Measurements from ENCODE around the gene TRAPPC1.

Gene TRAPPC1

GRCh38 chr17:7887482-7888183 lies 44.1 kb downstream of the TRAPPC1 start:
- peak; percentile 90 for DNase-seq (ENCODE audit: extremely low read depth, low read depth)
- TF ChIP-seq CTCF (IDR thresholded peaks at IDR 0.05; ENCODE audit: low read depth, low read length) = no peak

- TF ChIP-seq CTCF (IDR thresholded peaks at IDR 0.05; ENCODE audit: low read depth, low read length) = no peak
Measured at GRCh38 chr17:7887038-7887481, 44.7 kb downstream of the TRAPPC1 start.

GRCh38 chr17:7886227-7887037 lies 45.3 kb downstream of the TRAPPC1 start:
- no peak for DNase-seq (ENCODE audit: extremely low read depth, low read depth)
- no peak; the same call in 1 of the 2 replicates for TF ChIP-seq CTCF (IDR thresholded peaks at IDR 0.05; ENCODE audit: low read depth, low read length)

More at GRCh38 chr17:7887038-7887481, 44.7 kb downstream of the TRAPPC1 start:
- no peak for DNase-seq (ENCODE audit: extremely low read depth, low read depth)

GRCh38 chr17:7885367-7886226 lies 46.1 kb downstream of the TRAPPC1 start:
- DNase-seq (ENCODE audit: extremely low read depth, low read depth) = no peak
- TF ChIP-seq CTCF (IDR thresholded peaks at IDR 0.05; ENCODE audit: low read depth, low read length) = no peak

GRCh38 chr17:7884581-7885366 lies 47.0 kb downstream of the TRAPPC1 start:
- no peak for TF ChIP-seq CTCF (IDR thresholded peaks at IDR 0.05; ENCODE audit: low read depth, low read length)
- DNase-seq (ENCODE audit: extremely low read depth, low read depth) = no peak

- DNase-seq (ENCODE audit: extremely low read depth, low read depth) = no peak
Measured at GRCh38 chr17:7883781-7884386, 47.9 kb downstream of the TRAPPC1 start.

More at GRCh38 chr17:7883781-7884386, 47.9 kb downstream of the TRAPPC1 start:
- TF ChIP-seq CTCF (IDR thresholded peaks at IDR 0.05; ENCODE audit: low read depth, low read length) = no peak

Measured in AG09319 (cell line).